DMS53 treated with DMSO at 0.1 percent for 48 hours (cell line): ENCODE data around the gene PLXNA2.

Experiments used
- DNase-seq: peaks from one replicate; lab custom pipeline; 2025; ENCODE audit not compliant: unreplicated experiment; lab: John Stamatoyannopoulos, UW

PLXNA2 gene

DNA sequence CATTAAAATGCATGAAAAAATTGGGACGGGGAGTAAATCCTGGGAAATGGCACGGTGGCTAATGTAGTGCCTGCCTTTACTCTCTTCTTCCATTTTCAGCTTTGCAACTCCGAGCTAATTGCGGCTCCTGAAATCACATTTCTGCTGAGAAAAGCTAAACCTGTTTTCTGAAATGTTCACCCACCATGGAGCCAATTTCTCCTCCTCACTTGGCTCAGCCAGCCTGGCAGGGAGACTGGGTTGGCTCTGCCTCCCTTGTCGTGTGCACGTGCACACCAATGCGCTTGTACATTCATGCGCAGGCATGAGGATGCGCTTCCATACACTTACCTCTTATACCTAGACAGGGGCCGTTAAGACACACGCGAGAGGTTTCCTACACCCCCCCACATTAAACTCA, 165.4 kb downstream of the PLXNA2 start:
- no peak for DNase-seq

DNA sequence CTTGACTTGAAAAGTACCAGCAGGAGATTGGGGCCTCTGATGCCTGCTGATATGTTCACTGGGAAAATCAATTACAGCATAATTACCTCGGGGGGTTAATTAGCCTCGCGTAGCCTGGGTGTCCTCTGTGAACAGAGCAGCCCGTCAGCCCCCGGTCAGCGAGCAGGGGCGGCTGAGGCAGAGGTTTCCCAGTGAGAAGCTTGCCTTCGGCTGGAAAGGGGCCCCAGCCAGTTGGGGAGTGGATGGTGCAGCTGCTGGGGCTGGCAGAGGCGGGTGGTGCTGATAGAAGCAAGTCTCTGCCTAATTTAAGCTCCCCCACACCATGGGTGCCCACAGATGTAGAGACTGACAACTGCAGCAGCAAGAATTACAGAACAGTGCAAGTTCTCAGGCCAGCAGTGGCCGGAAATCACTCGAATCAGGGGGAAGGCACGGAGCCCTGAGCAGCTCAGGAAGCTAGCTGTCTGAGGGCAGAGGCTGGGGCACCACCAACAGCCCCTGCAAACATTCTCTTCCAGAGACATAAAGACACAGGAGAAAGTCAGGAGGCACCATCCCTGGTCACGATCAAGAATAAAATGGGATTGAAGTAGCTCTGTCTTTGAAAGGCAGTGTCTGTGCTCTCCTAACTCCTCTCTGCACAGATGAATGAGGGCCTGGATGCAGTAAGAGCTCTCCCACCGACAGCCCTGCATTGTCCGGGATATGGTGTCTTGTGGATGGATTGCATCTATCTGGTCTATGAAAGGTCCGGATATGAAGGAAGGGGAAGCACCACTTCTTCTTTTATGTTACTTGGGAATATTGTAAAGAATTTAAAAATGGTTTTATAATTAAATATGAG, 166.7 kb downstream of the PLXNA2 start:
- DNase-seq = no peak

DNA sequence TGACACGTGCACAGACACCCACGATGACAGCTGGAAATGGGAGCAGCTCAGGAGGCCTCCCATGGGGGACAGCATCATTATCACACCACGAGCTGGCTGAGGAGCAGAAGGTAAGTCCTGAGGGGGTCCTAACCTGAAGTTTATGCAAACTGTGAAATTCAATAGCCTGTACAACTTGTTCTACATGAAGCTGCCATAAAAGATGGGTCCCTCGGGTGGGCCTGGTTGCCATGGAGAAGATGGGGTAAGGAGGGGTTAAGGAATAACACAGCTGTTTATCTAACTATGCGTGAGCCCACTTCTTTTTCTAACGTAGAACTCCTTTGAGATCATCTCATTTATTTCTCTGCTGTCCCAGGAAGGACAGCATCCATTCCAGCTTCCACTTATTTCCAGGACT, 169.8 kb downstream of the PLXNA2 start:
- DNase-seq = no peak

DNA sequence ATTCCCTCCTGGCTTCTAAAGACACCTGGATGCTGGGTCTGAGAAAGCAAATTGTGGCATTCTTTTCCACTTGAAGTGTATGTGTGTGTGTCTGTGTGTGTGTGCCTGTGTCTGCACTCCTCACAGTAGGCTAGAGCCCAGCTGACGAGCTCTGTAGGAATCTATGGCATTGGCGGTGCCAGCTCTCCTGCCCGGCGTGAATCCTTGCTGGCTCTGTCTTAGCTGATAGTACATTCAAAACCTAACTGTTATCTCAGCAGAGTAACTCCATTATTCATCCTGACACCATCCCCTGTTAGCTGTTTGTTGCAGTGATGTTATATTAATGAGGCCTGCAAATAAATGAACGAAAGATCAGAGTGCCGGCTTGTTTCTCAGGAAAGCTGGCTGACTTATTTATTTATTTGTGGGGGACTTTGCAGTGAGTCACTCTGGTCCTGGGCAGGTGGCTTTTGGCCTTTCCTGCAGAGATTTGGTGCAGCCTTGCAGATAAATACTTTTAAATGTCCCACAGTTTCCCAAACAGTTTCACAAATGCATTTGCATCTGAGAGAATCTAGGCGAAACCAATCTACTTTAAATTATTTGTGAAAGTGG, 172.7 kb downstream of the PLXNA2 start:
- no peak for DNase-seq

DNA sequence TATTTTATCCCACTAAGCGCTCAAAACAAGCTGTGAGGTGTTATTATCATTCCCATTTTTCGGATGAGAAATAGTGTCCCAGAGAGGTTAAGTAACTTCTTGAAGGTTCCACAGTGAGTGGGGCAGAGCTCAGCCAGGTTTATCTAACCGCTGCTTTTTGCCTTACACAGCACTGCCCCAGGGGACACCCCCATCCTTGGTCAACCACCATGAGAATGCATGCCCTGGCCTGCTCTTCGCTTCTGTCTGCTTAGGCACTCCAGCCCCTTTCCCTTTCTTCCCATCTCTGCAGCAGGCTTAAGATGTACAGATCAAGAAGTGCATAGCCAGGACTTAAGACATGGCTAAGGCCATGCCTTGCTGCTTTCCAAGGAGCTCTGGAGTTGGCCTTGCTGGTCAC, 174.3 kb downstream of the PLXNA2 start:
- no peak for DNase-seq

DNA sequence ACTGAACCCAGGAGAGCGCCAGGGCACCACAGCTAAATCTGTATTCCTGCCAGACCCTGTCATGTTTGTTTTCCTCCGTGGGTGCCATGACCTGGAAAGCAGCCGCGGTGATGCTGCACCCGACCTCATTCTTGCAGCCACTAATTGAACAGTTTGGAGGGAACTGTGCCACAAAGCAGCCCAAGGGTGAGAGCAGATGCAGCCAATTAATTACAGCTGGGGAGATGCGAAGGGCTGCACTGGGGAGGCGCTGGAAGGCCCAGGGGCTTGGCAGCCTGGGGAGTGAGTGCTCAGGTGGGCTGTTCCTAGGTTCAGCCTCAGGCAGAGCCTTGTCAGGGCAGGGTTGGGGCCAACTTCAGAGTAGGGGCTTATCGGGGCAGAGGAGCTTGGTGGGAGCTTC, 174.9 kb downstream of the PLXNA2 start:
- DNase-seq = no peak

DNA sequence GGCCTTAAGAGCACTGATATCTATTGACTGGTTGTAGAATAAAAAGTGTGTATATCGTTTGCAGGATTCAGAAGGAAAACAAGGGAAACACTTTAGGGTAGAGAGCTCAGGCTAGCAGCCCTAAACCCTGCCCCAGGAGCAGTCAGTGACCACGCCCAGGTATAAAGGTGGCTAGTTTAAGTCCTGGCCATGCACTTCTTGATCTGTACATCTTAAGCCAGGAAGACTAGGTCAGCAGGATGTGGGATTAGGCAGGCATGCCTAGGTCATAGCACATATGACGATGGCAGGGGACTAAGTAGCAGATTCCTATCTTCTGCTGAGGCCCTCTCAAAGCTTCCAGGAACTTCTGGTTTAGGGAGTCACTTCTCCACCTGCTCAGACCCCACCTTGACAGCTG, 175.3 kb downstream of the PLXNA2 start:
- no peak for DNase-seq

DNA sequence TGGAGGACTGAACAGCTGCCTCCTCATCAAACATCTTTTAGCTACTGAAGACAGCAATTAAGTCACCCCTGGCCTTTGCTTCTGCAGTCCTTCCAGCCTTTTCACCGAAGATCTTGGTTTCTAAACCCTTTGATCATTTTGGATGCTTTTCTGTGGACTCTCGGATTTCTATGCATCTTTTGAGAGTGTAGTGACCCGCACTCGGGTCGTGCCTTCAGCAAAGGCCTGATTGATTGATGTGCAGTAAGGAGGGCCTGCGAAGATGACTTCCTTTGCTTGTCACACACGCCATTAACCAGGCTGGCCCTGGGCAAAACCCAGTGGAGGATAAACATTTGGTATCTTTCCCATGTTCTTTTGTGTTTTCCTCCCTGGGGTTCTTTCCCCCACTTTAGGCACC, 175.8 kb downstream of the PLXNA2 start:
- no peak for DNase-seq

DNA sequence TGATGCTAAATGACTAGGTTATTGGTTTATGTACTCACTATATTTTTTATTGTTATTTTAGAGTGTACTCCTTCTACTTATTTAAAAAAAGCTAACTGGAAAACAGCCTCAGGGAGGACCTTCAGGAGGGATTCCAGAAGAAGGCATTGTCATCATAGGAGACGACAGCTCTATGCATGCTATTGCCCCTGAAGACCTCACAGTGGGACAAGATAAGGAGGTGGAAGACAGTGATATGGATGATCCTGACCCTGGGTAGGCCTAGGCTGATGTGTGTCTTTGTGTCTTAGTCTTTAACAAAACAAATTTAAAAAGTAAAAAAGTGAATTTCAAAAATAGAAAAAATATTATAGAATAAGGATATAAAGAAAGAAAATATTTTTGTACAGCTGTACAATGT, 177.6 kb downstream of the PLXNA2 start:
- DNase-seq = no peak

DNA sequence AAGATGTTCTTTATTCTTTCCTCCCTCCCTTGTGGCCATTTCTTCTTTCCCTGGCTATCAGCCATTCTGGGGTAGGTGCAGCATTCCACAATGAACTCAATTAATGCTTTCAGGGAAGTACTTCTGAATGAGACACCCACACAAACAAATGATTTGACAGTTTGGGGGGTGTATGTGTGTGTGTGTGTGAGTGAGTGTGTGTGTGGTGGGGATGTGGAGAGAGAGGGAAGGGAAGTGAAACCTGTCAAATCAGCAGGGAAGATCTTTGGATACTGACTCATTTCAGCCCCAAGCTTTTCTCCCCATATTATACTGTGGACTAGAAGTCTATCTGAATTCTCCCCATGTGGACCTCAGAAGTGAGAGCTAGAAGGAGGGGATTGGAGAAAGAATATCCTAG, 178.3 kb downstream of the PLXNA2 start:
- no peak for DNase-seq

DNA sequence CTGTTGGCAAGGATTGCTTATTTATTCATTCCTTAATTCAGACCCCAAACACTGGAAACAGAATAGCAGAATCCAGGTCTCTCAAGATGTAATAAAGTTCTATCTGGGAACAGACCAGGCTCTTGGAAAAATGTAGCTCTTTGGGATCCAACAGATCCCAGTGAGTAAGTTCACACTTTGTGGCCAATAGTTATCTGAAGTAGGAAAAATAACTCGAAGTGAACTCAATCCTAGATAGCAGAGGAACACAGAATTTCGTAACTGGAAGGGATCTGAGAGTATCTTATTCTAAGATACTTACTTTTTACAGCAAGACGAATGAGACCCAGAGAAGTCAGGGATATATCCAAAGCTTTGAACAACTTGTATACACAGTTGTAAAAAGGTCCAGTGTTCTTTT, 182.6 kb downstream of the PLXNA2 start:
- DNase-seq = no peak

DNA sequence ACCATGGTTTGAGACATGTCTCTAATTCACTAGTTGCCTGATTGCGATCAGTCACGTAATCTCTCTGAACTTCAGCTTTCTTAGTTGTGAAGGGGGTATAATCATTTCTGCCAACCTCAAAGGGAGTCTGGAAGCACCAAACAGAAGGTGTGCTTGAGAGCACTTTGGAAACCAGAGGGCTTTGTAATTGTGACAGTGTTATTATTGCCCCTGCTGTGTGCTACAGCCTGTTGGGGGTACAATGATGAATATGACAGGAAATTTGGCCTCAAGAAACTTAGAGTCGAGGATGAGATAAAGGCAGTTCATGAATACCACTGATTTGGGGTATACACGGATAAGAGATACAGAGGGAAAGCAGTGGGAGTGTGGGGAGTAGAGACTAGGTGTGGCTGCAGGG, 183.1 kb downstream of the PLXNA2 start:
- no peak for DNase-seq

DNA sequence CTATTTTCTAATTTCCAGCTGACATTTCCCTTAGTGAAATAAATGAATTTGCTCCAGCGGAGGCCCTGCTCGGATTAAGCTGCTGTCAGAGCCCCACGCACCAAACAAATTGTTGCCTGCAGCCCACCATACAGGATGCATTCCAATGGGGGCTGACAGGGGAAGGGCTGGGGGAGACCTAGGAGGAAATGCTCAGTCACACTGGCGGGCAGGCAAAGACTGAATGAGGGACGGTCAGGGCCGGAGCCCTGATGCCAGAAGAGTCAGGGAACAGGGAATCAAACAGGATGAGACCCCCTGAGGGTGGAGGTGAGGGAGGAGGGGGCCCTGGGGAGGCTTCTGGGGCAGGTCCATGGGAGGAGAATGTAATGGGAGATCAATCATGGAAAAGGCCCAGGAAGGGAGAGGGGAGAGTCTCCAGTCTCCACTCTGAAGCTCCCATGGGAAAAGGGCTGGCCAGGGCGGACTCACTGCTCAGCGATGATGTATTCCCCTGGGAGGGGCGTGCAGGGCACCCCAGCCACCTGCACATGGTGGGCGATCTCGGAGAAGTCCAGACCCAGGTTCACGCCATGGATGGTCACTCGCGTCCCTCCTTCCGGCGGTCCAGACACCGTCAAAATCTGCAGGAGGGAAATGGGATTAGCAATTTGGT, 183.8 kb downstream of the PLXNA2 start:
- DNase-seq = no peak

DNA sequence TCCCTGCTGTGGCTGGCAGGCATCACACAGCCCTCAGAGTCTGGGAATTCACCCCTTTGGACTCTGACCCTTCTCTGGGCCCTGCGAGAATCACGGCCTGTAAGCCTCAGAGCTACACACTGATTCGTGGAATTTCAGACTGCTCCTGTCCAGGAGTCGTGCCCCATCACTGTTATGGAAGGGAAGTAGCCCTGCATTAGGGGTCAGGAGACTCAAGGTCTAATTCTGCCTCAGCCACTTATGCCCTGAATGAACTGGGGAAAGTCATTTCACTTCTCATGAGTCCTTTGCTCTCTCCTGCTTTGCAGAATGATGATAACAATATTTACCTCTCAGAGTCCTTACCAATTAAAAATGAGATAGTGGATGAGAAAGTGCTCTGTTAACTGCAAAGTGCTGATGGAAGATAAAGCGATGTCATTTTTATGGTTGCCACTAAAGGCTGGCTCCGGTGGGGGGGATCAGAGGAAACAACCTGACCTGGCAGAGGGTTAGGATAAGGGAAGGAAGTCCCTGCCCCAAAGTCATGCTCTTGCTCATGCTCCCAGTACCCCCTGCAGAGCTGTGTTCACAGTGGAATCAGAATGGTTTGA, 184.7 kb downstream of the PLXNA2 start:
- DNase-seq = no peak

DNA sequence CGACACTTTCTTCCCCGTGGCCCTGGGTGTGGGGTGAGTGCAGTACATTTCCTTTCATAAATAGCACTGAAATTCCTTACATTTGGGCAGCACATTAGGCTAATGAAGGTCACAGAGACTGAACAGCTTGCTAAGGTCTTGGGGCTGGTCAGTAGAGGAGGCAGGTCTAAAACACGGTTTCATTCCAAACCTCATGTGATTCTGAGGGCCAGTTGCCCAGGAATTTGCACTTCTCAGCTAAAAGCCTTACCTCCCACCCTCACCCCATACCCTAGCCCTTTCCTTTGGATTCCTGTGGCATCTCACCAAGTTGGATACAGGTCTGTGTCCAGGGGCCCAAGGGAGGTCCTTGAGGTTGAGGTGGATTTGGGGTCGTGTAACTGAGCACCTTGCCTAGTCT, 185.4 kb downstream of the PLXNA2 start:
- no peak for DNase-seq

DNA sequence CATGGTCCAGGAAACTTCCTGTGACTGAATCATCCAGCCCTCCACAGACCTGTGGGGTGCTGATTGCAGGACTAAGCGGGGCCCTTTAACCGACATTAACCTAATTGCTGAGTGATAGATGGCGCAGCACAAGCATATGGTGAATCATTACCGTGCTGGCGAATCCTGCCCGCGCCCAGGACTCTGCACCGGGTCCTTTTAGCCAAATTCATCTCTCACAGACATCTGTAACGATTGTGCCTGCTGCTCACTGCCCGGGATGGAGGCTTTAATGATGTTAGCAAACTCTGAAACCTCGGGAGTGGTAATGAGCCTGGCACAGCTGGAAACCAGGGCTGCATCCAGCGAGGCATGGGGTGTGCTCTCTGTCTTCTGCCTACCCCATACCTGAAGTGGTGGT, 185.9 kb downstream of the PLXNA2 start:
- DNase-seq = no peak

DNA sequence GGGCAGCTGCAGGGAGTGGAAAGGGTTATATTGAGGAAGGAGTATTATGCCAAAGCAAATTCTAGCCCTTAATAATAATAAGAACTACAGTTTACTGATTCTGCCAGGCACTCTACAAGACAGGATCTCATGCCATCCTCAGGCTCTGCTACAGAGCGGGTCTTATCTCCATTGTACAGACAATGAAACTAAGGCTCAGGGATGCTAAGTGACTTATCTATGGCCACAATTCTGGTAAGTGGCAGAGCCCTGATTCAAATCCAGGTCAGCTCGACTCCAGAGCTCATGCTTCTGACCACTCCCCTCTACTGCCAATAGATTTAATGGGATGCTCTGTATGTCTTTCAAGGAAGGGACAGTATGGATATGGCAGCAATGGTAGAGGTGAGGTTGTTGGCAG, 187.1 kb downstream of the PLXNA2 start:
- DNase-seq = no peak

DNA sequence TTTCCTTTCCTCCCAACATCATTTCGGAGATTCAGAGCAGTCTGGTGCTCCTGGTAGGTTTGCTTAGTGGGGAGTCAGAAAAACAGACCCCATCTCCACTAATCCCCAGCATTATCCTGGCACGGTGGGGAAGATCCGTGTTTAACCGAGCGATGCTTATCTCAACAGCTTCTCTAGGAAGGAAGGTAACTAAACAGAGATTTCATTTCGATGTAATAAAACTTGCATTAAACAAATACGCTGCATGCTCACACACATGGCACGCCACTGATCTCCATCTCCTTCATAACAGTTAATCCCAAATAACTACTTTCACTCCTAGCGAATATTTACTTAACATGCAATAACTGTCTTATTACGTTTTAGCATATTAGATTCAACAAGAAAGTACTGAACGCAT, 188.6 kb downstream of the PLXNA2 start:
- DNase-seq = no peak

DNA sequence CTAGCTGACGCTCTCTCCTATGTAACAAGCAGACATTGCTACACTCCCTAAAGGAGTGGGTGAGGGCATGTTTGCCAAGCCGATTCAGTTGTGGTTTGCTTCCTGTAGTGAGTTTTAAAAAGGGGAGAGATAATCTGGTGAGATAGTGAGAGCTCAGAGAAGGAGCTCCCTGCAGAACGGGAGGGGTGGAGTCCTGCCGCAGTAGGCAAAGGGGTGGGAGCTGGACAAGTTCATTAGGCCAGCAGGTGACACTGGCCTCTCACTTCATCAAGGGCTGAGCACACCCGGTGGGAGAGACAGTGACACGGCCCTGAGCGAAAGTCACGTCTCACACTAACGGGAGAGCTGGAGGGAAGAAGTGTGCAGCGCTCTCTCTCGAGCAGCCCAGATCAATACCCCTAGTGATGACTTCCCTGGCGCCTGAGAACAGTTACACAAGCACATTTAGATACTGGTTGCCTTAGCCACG, 189.2 kb downstream of the PLXNA2 start:
- DNase-seq = no peak

DNA sequence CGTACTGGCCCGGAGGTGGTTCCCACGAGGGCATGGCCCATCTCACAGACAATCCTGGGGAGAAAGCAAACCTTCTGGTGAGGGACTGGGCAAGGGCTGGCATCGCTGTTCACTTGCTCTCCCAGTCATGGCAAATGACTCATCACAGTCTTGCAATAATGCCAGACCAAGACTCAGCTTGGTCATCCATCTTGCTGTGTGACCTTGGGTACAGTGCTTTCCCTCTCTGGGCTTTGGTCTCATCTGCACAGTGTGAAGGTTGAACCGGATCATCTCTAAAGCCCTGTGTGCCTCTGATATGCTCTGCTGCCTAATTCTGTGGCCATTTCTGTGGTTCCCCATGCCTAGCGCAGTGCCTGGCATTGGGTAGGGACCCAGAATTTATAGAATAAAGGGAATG, 189.7 kb downstream of the PLXNA2 start:
- DNase-seq = no peak

DNA sequence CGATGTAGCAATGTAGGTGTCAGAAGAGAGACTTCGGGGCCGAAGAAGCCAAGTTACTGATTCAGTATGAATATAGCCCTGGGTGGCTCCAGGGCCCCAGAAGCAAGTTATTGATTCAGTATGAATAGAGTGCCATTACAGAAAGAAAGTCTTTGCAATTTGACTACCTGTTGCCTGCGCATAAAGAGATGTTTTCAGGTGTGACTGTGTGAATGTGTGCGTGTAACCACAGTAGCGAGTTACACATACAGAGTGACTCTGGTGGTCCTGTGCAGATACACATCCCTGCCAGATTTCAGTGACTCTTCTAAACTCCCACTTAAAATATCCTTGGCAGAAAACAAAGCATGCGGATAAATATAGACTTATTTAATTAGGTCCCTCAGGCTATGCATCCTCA, 190.5 kb downstream of the PLXNA2 start:
- DNase-seq = no peak

DNA sequence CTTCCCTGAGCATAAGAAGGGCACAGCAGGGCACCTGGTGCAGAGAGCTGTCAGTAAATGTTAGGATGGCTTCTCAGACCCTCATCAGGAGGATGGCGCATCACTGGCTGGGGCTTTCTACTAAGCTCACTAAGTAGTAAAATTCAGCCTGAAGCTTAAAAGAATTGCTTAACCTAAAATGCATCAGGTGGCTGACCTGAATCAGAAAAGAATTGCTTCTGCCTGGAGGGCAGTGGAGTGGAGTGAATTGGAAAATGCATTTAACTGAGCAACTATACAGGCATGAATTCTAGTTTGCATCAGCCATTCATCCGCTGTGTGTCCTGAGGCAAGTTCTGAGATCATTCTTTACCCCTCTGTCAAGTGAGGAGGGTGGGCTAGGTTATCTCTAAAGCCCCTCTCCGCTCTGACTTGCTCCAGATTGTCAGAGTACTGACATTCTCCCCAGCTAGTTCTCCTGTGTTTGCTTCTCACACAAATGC, 191.2 kb downstream of the PLXNA2 start:
- no peak for DNase-seq
